Keratinocyte (primary cell): ENCODE data around the gene FTL.

Experiments used
- CTCF ChIP-seq, 3 experiments: IDR thresholded peaks in 1 of 3; conservative IDR thresholded peaks in 1 of 3; optimal IDR thresholded peaks in 1 of 3; 2 replicates in 2 of 3; 3 replicates in 1 of 3; pipeline versions ENCODE3 to v1.5.1; 2011; ENCODE audit warnings: low read length in 3 of 3, mild to moderate bottlenecking in 3 of 3, moderate library complexity in 2 of 3, control low read depth in 1 of 3, inconsistent platforms in 1 of 3; ENCODE audit not compliant: insufficient read depth in 2 of 3; ENCODE audit errors: extremely low read depth in 1 of 3
- EZH2 ChIP-seq: IDR thresholded peaks from one replicate; pipeline ENCODE4 v1.6.1; 2012; ENCODE audit warnings: inconsistent platforms, mild to moderate bottlenecking, low read length, moderate library complexity

- TF ChIP-seq EZH2 (no peak), CTCF (optimal IDR thresholded peaks at IDR 0.05 in 1 of 3, IDR thresholded peaks at IDR 0.05 in 1 of 3, conservative IDR thresholded peaks at IDR 0.05 in 1 of 3; ENCODE audit: extremely low read depth in 1 of 3, insufficient read depth in 2 of 3, low read length in 3 of 3) (no peak)
Observed at GRCh38 chr19:48963371-48964204, 1.5 kb upstream of the FTL start.
